Hepatocyte (in vitro differentiated cells): ENCODE data around the gene PGGT1B. TPM values are rescaled to one million over a fixed set of nuclear protein-coding genes. Genes with fewer than 3 reads are reported as not detected.

Source experiments
- DNase-seq: peaks from one replicate; pipeline ENCODE4 v3.0.0-alpha.2; 2016; ENCODE audit warnings: low spot score
- H2AFZ ChIP-seq: fragments of 200-600 bp; sonication (generic); 2 replicates; pipeline ENCODE4 v1.6.0; 2016; ENCODE audit warnings: antibody characterized with exemption, mild to moderate bottlenecking
- H3K27ac ChIP-seq: fragments of 200-600 bp; sonication (generic); 2 replicates; pipeline ENCODE4 v1.5.1; 2016; ENCODE audit warnings: mild to moderate bottlenecking
- H3K27me3 ChIP-seq: fragments of 200-600 bp; sonication (generic); 2 replicates; pipeline ENCODE4 v1.6.1; 2016
- H3K36me3 ChIP-seq: fragments of 200-600 bp; sonication (generic); replicated peaks from 2 replicates; pipeline ENCODE4 v1.5.1; 2016; ENCODE audit warnings: low read depth; ENCODE audit not compliant: insufficient read depth
- H3K4me1 ChIP-seq: fragments of 200-600 bp; sonication (generic); 2 replicates; pipeline ENCODE4 v1.5.1; 2016; ENCODE audit warnings: mild to moderate bottlenecking, moderate library complexity; ENCODE audit not compliant: insufficient read depth
- H3K4me2 ChIP-seq: fragments of 200-600 bp; sonication (generic); 2 replicates; pipeline ENCODE4 v1.6.0; 2016
- H3K4me3 ChIP-seq: fragments of 200-600 bp; sonication (generic); 2 replicates; pipeline ENCODE4 v1.5.1; 2016; ENCODE audit warnings: mild to moderate bottlenecking
- H3K79me2 ChIP-seq: fragments of 200-600 bp; sonication (generic); 2 replicates; pipeline ENCODE4 v1.6.0; 2017; ENCODE audit warnings: mild to moderate bottlenecking
- H3K9me2 ChIP-seq: fragments of 200-600 bp; sonication (generic); replicated peaks from 2 replicates; pipeline ENCODE4 v1.6.0; 2017; ENCODE audit warnings: mild to moderate bottlenecking; ENCODE audit not compliant: insufficient read depth
- H3K9me3 ChIP-seq: fragments of 200-600 bp; sonication (generic); 2 replicates; pipeline ENCODE4 v1.5.1; 2016; ENCODE audit warnings: low read depth, mild to moderate bottlenecking
- H4K20me1 ChIP-seq: fragments of 200-600 bp; sonication (generic); 2 replicates; pipeline ENCODE4 v1.6.0; 2016; ENCODE audit warnings: mild to moderate bottlenecking; ENCODE audit not compliant: insufficient read depth, poor library complexity, severe bottlenecking
- CTCF ChIP-seq: fragments of 200-600 bp; sonication (generic); IDR thresholded peaks from 2 replicates; pipeline ENCODE4 v1.5.1; 2016; ENCODE audit warnings: antibody characterized with exemption, mild to moderate bottlenecking; ENCODE audit not compliant: poor library complexity
- EZH2 ChIP-seq: fragments of 200-600 bp; sonication (generic); IDR thresholded peaks from 2 replicates; pipeline ENCODE4 v1.6.1; 2016; ENCODE audit warnings: antibody characterized with exemption, mild to moderate bottlenecking, borderline replicate concordance
- EZH2phosphoT487 ChIP-seq: fragments of 200-600 bp; sonication (generic); IDR thresholded peaks from one replicate; pipeline ENCODE4 v1.6.1; 2018; ENCODE audit warnings: antibody characterized with exemption, mild to moderate bottlenecking, low read depth, moderate library complexity; ENCODE audit not compliant: unreplicated experiment, severe bottlenecking
- WGBS: methylation state at CpG from one replicate; pipeline ENCODE4 v1.1.6; 2016; ENCODE audit warnings: low lambda C conversion rate; ENCODE audit errors: missing lambda C conversion rate; 5-methylcytosine and 5-hydroxymethylcytosine counted together
- polyA plus RNA-seq: library from polyadenylated mRNA; unstranded; fragments of >200 nt; fragmentation: Nextera tagmentation; extraction: Ambion mirVana; gene quantifications from 2 replicates; pipeline ENCODE4 v1.2.1, GENCODE V29; 2016
- total RNA-seq: library from RNA; depleted of rRNA; stranded (reverse); fragments of >200 nt; gene quantifications from 2 replicates; pipeline ENCODE4 v1.2.3, GENCODE V29; 2014

PGGT1B gene
- total and polyA plus RNA-seq, 2 experiments from 2014 or later, result 4.3 to 14.1 TPM

GRCh38 chr5:115306011-115306536, 43.4 kb upstream of the PGGT1B start:
- no peaks in the 10 kb centered on the region for H3K9me2 ChIP-seq
- DNase-seq, result no peak
- H3K27ac ChIP-seq, result no peak overlapping the region

GRCh38 chr5:115304496-115304895, 41.8 kb upstream of the PGGT1B start:
- Histone ChIP-seq H3K4me3 (no peak overlapping the region), H3K27me3 (peaks cover 4% of the 10 kb centered on the region), H3K27ac (no peak overlapping the region), H2AFZ (no peak overlapping the region), H3K4me1 (no peaks in the 10 kb centered on the region), H4K20me1 (no peaks in the 10 kb centered on the region), H3K9me2 (no peaks in the 10 kb centered on the region), H3K9me3 (no peaks in the 10 kb centered on the region), H3K4me2 (no peak overlapping the region), H3K36me3 (no peaks in the 10 kb centered on the region), H3K79me2 (no peaks in the 10 kb centered on the region)
- WGBS, result 96% methylated on average over 1 of the region's 1 CpG
- no peak for DNase-seq
- no peak for TF ChIP-seq EZH2
- TF ChIP-seq EZH2phosphoT487, result no peak
- no peak for TF ChIP-seq CTCF

More at GRCh38 chr5:115306011-115306536, 43.4 kb upstream of the PGGT1B start:
- H3K4me1 ChIP-seq, result no peaks in the 10 kb centered on the region
- H3K36me3 ChIP-seq, result no peaks in the 10 kb centered on the region
- H3K4me3 ChIP-seq, result no peak overlapping the region
- no peak overlapping the region for H2AFZ ChIP-seq
- H4K20me1 ChIP-seq, result no peaks in the 10 kb centered on the region
- H3K27me3 ChIP-seq, result peaks cover under 1% of the 10 kb centered on the region
- 100% methylated on average over 1 of the region's 1 CpG for WGBS
- no peak for TF ChIP-seq EZH2
- TF ChIP-seq EZH2phosphoT487, result no peak
- no peak for TF ChIP-seq CTCF
- H3K9me3 ChIP-seq, result no peaks in the 10 kb centered on the region
- no peak overlapping the region for H3K4me2 ChIP-seq
- no peaks in the 10 kb centered on the region for H3K79me2 ChIP-seq

GRCh38 chr5:115298811-115299210, 36.1 kb upstream of the PGGT1B start:
- no peak for TF ChIP-seq EZH2
- no peak for TF ChIP-seq EZH2phosphoT487
- TF ChIP-seq CTCF, result no peak
- WGBS, result 81% methylated on average over 1 of the region's 1 CpG
- H3K4me3 ChIP-seq, result no peak overlapping the region
- peaks cover 4% of the 10 kb centered on the region for H3K27me3 ChIP-seq
- H3K4me2 ChIP-seq, result no peak overlapping the region
- no peaks in the 10 kb centered on the region for H4K20me1 ChIP-seq
- DNase-seq, result no peak
- H3K79me2 ChIP-seq, result peaks cover 12% of the 10 kb centered on the region
- no peaks in the 10 kb centered on the region for H3K9me3 ChIP-seq
- no peak overlapping the region for H3K27ac ChIP-seq
- no peaks in the 10 kb centered on the region for H3K36me3 ChIP-seq
- H2AFZ ChIP-seq, result no peak overlapping the region
- peaks cover 7% of the 10 kb centered on the region for H3K4me1 ChIP-seq
- no peaks in the 10 kb centered on the region for H3K9me2 ChIP-seq

- DNase-seq, result no peak
- peak overlapping the region; percentile 96 for H3K4me2 ChIP-seq
- H3K36me3 ChIP-seq, result no peaks in the 10 kb centered on the region
- no peak overlapping the region for H2AFZ ChIP-seq
- no peak for TF ChIP-seq EZH2phosphoT487
- TF ChIP-seq CTCF, result no peak
- TF ChIP-seq EZH2, result no peak
- H3K79me2 ChIP-seq, result peaks cover 16% of the 10 kb centered on the region
- H3K4me1 ChIP-seq, result peaks cover 7% of the 10 kb centered on the region
- WGBS, result 76% methylated on average over 5 of the region's 5 CpGs
- no peaks in the 10 kb centered on the region for H3K9me3 ChIP-seq
- no peak overlapping the region for H3K4me3 ChIP-seq
- H3K27me3 ChIP-seq, result peaks cover 4% of the 10 kb centered on the region
- H4K20me1 ChIP-seq, result no peaks in the 10 kb centered on the region
- H3K9me2 ChIP-seq, result no peaks in the 10 kb centered on the region
- no peak overlapping the region for H3K27ac ChIP-seq
These were observed 34.4 kb upstream of the PGGT1B start for GRCh38 chr5:115297031-115297430.
